ENCODE results near the gene CHRNG.

The CHRNG gene

DNA sequence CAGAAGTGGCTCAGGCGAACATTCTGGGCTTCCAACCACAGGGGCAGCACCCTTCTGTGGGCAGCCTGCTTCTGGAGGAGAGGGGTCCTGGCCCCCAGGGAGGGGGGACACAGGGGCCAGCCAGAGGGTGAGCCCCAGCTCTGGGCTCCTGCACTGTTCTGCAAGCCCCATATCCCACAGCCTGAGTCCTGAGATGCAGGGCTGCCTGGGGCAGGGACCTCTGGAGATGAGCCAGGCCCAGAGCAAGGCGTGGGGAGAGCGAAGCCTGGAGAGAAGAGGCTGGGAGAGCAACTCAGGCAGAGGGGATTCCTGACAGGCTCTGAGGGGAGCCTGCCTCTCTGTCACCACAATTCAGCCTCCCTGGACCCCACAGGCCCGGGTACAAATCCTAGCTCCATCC is 32.8 kb upstream of the CHRNG start:
- peaks cover 0 to 14% of the 10 kb centered on the region in 2 donors for H3K27me3 ChIP-seq (ENCODE audit: control insufficient read depth in 1 of 2, insufficient read depth in 2 of 2, low read length in 2 of 2)
- H3K27ac ChIP-seq (ENCODE audit: low read length), result no peak overlapping the region
- no peaks in the 10 kb centered on the region for H3K36me3 ChIP-seq (ENCODE audit: control insufficient read depth in 2 of 2, insufficient read depth in 2 of 2, low read length in 2 of 2)
- H3K9ac ChIP-seq (ENCODE audit: low read length in 2 of 2), result no peak overlapping the region
- no peaks in the 10 kb centered on the region for H3K9me3 ChIP-seq (ENCODE audit: control insufficient read depth in 2 of 2, low read length in 2 of 2)
- H3K4me3 ChIP-seq (ENCODE audit: low read length in 2 of 2), result no peak overlapping the region
- peaks cover 12% of the 10 kb centered on the region for H3K4me1 ChIP-seq (ENCODE audit: control insufficient read depth, insufficient read depth, low read length)

DNA sequence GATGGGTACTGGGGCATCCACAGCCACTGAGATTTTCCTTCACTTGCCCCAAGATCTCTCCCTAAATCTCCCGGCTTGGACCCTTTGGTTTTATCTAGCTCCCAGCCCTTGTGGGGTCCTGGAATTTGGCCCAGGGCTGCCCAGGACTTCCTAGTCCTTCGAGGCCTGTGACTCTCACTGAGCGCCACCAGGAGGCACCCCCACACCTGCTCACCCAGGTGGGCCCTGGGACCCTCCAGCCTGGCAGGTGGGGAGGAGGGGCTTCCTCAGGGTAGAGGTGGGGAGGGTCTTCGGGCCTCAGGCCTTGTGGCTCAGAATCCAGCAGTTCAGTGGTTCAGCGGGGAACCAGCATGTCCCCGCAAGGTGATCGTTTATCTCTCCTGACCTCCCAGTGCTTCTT is 31.2 kb upstream of the CHRNG start:
- H3K27me3 ChIP-seq (ENCODE audit: control insufficient read depth in 1 of 2, insufficient read depth in 2 of 2, low read length in 2 of 2), result peaks cover 8 to 10% of the 10 kb centered on the region in 2 donors
- H3K4me1 ChIP-seq (ENCODE audit: control insufficient read depth, insufficient read depth, low read length), result peaks cover 5% of the 10 kb centered on the region

DNA sequence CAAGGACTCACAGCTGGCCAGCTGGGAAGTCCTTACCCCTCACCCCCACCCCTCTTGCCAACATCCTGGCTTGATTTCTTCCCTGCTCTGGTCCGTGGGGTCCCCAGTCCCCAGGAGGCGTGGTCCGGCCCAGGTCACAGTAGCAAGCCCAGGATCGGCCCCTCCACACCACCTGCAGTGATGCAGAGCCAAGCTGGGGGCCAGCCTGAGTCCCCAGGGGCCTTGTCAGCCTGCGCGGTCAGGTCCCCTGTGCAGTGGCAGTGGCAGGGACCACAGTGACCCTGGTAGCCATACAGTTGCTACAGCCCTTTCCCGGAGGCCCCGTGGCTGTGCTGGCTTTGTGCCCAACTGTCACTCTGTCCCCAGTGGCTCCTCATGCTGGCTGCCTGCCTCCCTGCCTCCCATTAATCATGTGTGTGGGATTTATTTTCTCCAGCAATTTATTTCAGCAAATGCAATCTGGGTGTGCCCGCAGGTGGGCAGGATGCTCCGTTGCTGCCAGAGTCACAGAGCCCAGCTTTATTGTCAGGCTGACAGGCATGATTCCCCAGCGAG is 28.1 kb upstream of the CHRNG start:
- no peak overlapping the region for H3K9ac ChIP-seq (ENCODE audit: low read length in 2 of 2)
- no peaks in the 10 kb centered on the region for H3K36me3 ChIP-seq (ENCODE audit: control insufficient read depth in 2 of 2, insufficient read depth in 2 of 2, low read length in 2 of 2)
- H3K27ac ChIP-seq (ENCODE audit: low read length), result no peak overlapping the region
- no peak overlapping the region for H3K4me3 ChIP-seq (ENCODE audit: low read length in 2 of 2)
- peaks cover 0 to 9% of the 10 kb centered on the region in 2 donors for H3K27me3 ChIP-seq (ENCODE audit: control insufficient read depth in 1 of 2, insufficient read depth in 2 of 2, low read length in 2 of 2)
- no peaks in the 10 kb centered on the region for H3K9me3 ChIP-seq (ENCODE audit: control insufficient read depth in 2 of 2, low read length in 2 of 2)
- no peaks in the 10 kb centered on the region for H3K4me1 ChIP-seq (ENCODE audit: control insufficient read depth, insufficient read depth, low read length)

More for the DNA sequence above, 31.2 kb upstream of the CHRNG start:
- H3K9ac ChIP-seq (ENCODE audit: low read length in 2 of 2), result no peak overlapping the region
- H3K4me3 ChIP-seq (ENCODE audit: low read length in 2 of 2), result no peak overlapping the region
- no peaks in the 10 kb centered on the region for H3K9me3 ChIP-seq (ENCODE audit: control insufficient read depth in 2 of 2, low read length in 2 of 2)
- H3K36me3 ChIP-seq (ENCODE audit: control insufficient read depth in 2 of 2, insufficient read depth in 2 of 2, low read length in 2 of 2), result no peaks in the 10 kb centered on the region
- H3K27ac ChIP-seq (ENCODE audit: low read length), result no peak overlapping the region

DNA sequence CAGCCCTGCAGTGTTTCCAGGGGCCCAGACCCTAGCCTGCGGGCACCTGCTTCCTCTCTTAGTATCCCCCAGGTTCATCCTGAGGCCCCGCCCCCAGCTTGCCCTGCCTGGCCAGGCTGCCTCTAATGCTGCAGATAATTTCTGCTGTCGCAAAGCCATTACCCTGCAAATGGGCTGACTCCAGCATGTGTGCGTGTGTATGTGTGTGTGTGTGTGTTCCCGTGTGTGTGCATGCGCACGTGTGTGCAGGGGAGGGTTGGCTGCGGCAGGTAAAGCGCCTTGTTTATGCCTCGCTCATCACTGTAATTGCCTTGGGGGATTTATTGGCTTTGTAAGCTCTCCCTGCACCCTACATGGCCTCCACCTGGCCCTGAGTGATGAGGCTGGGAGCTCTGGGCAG is 26.9 kb upstream of the CHRNG start:
- Histone ChIP-seq H3K4me3 (ENCODE audit: low read length in 2 of 2) (no peak overlapping the region), H3K9me3 (ENCODE audit: control insufficient read depth in 2 of 2, low read length in 2 of 2) (no peaks in the 10 kb centered on the region), H3K27me3 (ENCODE audit: control insufficient read depth in 1 of 2, insufficient read depth in 2 of 2, low read length in 2 of 2) (peaks cover 0 to 9% of the 10 kb centered on the region in 2 donors), H3K9ac (ENCODE audit: low read length in 2 of 2) (no peak overlapping the region), H3K27ac (ENCODE audit: low read length) (no peak overlapping the region), H3K4me1 (ENCODE audit: control insufficient read depth, insufficient read depth, low read length) (no peaks in the 10 kb centered on the region), H3K36me3 (ENCODE audit: control insufficient read depth in 2 of 2, insufficient read depth in 2 of 2, low read length in 2 of 2) (no peaks in the 10 kb centered on the region)

DNA sequence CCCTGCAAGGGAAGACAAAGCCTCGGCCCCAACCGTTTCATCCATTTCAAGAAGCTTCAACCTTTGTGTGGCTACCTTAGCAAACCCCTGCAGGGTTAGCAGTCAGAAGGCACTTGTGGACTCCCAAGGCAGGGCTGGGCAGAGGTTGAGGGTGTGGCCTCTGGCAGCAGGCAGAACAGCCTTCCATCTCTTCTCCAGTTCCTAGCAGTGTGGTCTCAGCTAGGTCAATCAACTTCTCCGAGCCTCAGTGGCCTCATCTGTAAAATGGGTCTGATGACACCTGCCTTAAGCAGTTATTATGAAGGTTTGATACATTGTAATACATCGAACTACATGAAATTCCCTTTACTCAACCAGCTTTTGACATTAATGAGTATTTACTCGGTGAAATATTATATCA is 26.1 kb upstream of the CHRNG start:
- Histone ChIP-seq H3K4me3 (ENCODE audit: low read length in 2 of 2) (no peak overlapping the region), H3K36me3 (ENCODE audit: control insufficient read depth in 2 of 2, insufficient read depth in 2 of 2, low read length in 2 of 2) (no peaks in the 10 kb centered on the region), H3K4me1 (ENCODE audit: control insufficient read depth, insufficient read depth, low read length) (no peaks in the 10 kb centered on the region), H3K9ac (ENCODE audit: low read length in 2 of 2) (no peak overlapping the region), H3K27me3 (ENCODE audit: control insufficient read depth in 1 of 2, insufficient read depth in 2 of 2, low read length in 2 of 2) (peaks cover 2 to 9% of the 10 kb centered on the region in 2 donors), H3K9me3 (ENCODE audit: control insufficient read depth in 2 of 2, low read length in 2 of 2) (no peaks in the 10 kb centered on the region), H3K27ac (ENCODE audit: low read length) (no peak overlapping the region)

DNA sequence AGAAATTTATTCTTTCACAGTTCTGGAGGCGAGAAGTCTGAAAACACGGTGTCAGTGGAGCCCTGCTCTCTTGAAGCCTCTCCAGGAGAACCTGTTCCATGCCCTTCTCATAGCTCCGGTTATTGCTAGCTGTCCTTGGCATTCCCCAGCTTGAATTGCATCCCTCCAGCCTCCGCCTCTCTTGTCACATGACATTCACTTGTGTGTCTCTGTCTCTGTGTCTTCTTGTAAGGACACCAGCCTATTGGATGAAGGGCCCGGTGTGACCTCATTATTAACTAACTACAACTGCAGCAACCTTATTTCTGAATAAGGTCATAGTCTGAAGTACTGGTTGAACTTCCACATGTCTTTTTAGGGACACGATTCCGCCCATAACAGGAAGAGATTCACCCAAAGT is 23.9 kb upstream of the CHRNG start:
- no peak overlapping the region for H3K4me3 ChIP-seq (ENCODE audit: low read length in 2 of 2)
- no peaks in the 10 kb centered on the region for H3K9me3 ChIP-seq (ENCODE audit: control insufficient read depth in 2 of 2, low read length in 2 of 2)
- no peak overlapping the region for H3K27ac ChIP-seq (ENCODE audit: low read length)
- H3K27me3 ChIP-seq (ENCODE audit: control insufficient read depth in 1 of 2, insufficient read depth in 2 of 2, low read length in 2 of 2), result peaks cover 2 to 9% of the 10 kb centered on the region in 2 donors
- H3K4me1 ChIP-seq (ENCODE audit: control insufficient read depth, insufficient read depth, low read length), result no peaks in the 10 kb centered on the region
- H3K36me3 ChIP-seq (ENCODE audit: control insufficient read depth in 2 of 2, insufficient read depth in 2 of 2, low read length in 2 of 2), result no peaks in the 10 kb centered on the region
- no peak overlapping the region for H3K9ac ChIP-seq (ENCODE audit: low read length in 2 of 2)

DNA sequence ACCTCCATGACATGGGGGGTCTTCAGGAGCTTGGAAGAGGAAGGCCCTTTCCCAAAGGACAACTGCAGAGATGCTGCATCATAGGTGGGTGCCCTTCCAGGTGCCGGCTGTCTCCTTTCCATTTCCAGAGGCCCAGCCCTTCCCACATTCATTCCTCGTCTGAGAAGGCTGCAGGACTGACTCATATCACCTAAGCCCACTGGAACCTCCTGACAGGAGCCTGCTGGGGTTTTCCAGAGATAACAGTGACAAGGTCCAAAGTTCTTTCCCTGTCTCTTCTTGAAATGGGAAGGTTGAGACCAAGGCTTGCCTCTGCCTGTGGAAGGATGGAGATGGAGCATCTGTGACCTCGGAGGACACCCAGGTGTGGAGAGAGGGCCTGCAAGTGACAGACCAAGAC is 22.9 kb upstream of the CHRNG start:
- peaks cover under 1% of the 10 kb centered on the region for H3K4me1 ChIP-seq (ENCODE audit: control insufficient read depth, insufficient read depth, low read length)
- H3K4me3 ChIP-seq (ENCODE audit: low read length in 2 of 2), result no peak overlapping the region
- H3K9ac ChIP-seq (ENCODE audit: low read length in 2 of 2), result no peak overlapping the region
- H3K36me3 ChIP-seq (ENCODE audit: control insufficient read depth in 2 of 2, insufficient read depth in 2 of 2, low read length in 2 of 2), result no peaks in the 10 kb centered on the region
- H3K27ac ChIP-seq (ENCODE audit: low read length), result no peak overlapping the region
- H3K9me3 ChIP-seq (ENCODE audit: control insufficient read depth in 2 of 2, low read length in 2 of 2), result no peaks in the 10 kb centered on the region
- peaks cover 12 to 15% of the 10 kb centered on the region in 2 donors for H3K27me3 ChIP-seq (ENCODE audit: control insufficient read depth in 1 of 2, insufficient read depth in 2 of 2, low read length in 2 of 2)

DNA sequence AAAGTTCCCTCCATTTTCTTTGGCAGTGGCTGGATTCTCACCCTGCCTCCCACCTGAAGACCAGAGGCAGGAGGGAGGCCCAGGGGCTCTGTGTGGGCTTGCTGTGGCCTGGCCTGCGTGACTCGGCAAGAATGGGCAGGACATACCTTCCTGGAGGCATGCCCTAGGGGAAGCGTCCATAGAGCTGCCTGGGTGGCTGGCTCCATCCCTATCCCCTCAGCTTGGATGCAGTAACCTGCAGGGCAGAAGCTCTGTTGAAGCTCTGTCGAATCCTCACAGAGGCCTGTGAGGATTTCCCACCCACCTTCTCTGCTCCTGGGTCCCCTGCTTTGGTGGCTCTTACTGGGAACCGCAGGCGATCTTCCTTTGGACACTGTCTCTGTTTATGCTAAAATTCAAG is 20.6 kb upstream of the CHRNG start:
- no peaks in the 10 kb centered on the region for H3K36me3 ChIP-seq (ENCODE audit: control insufficient read depth in 2 of 2, insufficient read depth in 2 of 2, low read length in 2 of 2)
- H3K27ac ChIP-seq (ENCODE audit: low read length), result no peak overlapping the region
- no peaks in the 10 kb centered on the region for H3K9me3 ChIP-seq (ENCODE audit: control insufficient read depth in 2 of 2, low read length in 2 of 2)
- no peak overlapping the region for H3K4me3 ChIP-seq (ENCODE audit: low read length in 2 of 2)
- H3K4me1 ChIP-seq (ENCODE audit: control insufficient read depth, insufficient read depth, low read length), result peaks cover 14% of the 10 kb centered on the region
- H3K27me3 ChIP-seq (ENCODE audit: control insufficient read depth in 1 of 2, insufficient read depth in 2 of 2, low read length in 2 of 2), result peaks cover 18 to 33% of the 10 kb centered on the region in 2 donors
- H3K9ac ChIP-seq (ENCODE audit: low read length in 2 of 2), result no peak overlapping the region

DNA sequence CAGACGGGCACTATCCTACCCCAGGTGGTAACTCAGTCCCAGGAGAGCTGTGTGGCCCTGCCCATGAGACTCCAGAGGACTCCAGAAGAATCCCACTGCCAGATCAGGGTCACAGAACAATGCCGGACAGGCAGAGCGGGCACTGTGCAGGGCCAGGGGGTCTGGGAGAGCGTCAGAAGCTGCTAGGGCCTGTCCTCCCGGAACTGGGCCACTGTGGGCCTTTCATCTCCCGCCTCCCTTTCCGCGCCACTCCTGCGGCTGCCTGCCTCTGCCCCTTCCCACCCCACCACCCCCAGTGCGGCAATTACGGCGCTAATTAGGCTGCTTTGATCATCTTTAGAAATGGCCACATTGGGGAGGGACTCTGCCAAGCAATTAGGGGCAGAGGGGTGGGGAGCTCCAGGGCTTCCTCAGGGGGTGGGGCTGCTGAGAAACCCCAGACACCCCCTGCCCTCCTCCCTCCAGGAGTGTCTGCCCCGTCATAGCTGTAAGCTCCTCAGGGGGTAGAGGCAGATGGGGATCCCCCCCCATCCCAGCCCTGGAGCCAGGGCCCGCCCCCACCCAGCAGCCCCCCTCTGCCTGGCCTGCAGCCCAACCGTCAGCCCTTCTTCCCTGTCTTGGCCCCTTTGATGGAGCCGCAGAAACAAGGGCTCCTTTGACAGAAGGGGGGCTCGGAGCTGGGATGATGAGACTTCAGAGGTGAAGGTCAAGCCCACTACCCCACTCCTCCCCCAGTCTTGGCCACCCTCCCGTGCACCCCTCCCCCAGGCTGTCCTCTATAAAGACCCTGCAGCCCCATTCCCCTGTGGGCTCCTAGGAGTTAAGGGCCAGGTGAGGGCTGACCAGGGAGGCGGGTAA is 19.7 kb upstream of the CHRNG start, which contains the start of gene PRSS56:
PRSS56 (plus strand) TSS at position 808 of the 858 bp plus-strand sequence. CDS start 211 bp downstream, outside the sequence.
- H3K36me3 ChIP-seq (ENCODE audit: control insufficient read depth in 2 of 2, insufficient read depth in 2 of 2, low read length in 2 of 2), result no peaks in the 10 kb centered on the region
- H3K4me3 ChIP-seq (ENCODE audit: low read length in 2 of 2), result no peak within 1 kb of the TSS
- peaks cover 21 to 43% of the 10 kb centered on the region in 2 donors for H3K27me3 ChIP-seq (ENCODE audit: control insufficient read depth in 1 of 2, insufficient read depth in 2 of 2, low read length in 2 of 2)
- H3K27ac ChIP-seq (ENCODE audit: low read length), result no peak within 1 kb of the TSS
- H3K4me1 ChIP-seq (ENCODE audit: control insufficient read depth, insufficient read depth, low read length), result peaks cover 21% of the 10 kb centered on the region
- H3K9me3 ChIP-seq (ENCODE audit: control insufficient read depth in 2 of 2, low read length in 2 of 2), result no peaks in the 10 kb centered on the region
- H3K9ac ChIP-seq (ENCODE audit: low read length in 2 of 2), result no peak within 1 kb of the TSS

DNA sequence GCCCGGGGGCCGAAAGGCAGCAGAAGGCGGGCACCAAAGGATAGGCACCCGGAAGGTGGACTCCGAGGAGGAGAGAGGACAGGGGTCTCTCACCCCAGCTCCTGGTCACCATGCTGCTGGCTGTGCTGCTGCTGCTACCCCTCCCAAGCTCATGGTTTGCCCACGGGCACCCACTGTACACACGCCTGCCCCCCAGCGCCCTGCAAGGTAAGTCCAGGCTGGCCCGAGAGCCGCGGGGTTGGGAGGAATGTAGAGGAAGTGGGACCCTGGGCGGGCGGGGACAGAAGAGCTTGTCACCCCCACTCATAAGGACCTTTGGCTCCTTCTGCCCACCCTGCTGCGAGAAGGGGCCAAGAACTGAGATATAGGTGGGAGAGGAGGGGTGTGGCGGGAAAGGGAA is 19.0 kb upstream of the CHRNG start:
- Histone ChIP-seq H3K9ac (ENCODE audit: low read length in 2 of 2) (no peak overlapping the region), H3K9me3 (ENCODE audit: control insufficient read depth in 2 of 2, low read length in 2 of 2) (no peaks in the 10 kb centered on the region), H3K36me3 (ENCODE audit: control insufficient read depth in 2 of 2, insufficient read depth in 2 of 2, low read length in 2 of 2) (no peaks in the 10 kb centered on the region), H3K4me1 (ENCODE audit: control insufficient read depth, insufficient read depth, low read length) (peaks cover 23% of the 10 kb centered on the region), H3K27me3 (ENCODE audit: control insufficient read depth in 1 of 2, insufficient read depth in 2 of 2, low read length in 2 of 2) (peaks cover 21 to 49% of the 10 kb centered on the region in 2 donors), H3K27ac (ENCODE audit: low read length) (no peak overlapping the region), H3K4me3 (ENCODE audit: low read length in 2 of 2) (no peak overlapping the region)

DNA sequence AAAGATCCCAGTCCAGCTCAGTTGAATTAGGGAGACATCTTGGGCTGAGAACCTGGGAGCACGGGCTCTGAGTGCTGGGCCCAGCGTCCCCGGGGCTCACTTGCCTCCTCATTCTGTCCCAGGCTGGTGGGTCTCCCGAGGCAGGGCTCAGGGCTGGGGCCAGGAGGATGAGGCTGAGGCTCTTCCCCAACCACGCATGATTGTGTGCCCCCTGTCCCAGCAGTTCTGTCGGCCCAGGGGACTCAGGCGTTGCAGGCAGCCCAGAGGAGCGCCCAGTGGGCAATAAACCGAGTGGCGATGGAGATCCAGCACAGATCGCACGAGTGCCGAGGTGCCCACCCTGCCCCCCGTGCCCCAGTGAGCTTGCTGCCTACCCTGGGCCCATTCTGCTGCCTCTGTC is 18.4 kb upstream of the CHRNG start:
- Histone ChIP-seq H3K9ac (ENCODE audit: low read length in 2 of 2) (no peak overlapping the region), H3K4me3 (ENCODE audit: low read length in 2 of 2) (no peak overlapping the region), H3K27ac (ENCODE audit: low read length) (no peak overlapping the region), H3K9me3 (ENCODE audit: control insufficient read depth in 2 of 2, low read length in 2 of 2) (no peaks in the 10 kb centered on the region), H3K4me1 (ENCODE audit: control insufficient read depth, insufficient read depth, low read length) (peaks cover 23% of the 10 kb centered on the region), H3K27me3 (ENCODE audit: control insufficient read depth in 1 of 2, insufficient read depth in 2 of 2, low read length in 2 of 2) (peaks cover 21 to 50% of the 10 kb centered on the region in 2 donors), H3K36me3 (ENCODE audit: control insufficient read depth in 2 of 2, insufficient read depth in 2 of 2, low read length in 2 of 2) (no peaks in the 10 kb centered on the region)

All from stomach smooth muscle (tissue), 2 donors.